Measurements from ENCODE around the gene HSPB6. TPM values are rescaled to one million over a fixed set of nuclear protein-coding genes. Genes with fewer than 3 reads are reported as not detected.
"Not testable (repeated sequence)": the region's sequence is repeated elsewhere in the genome, so short reads cannot be mapped to it uniquely, and the experiment has no call there.

HSPB6 gene
- total and polyA plus RNA-seq, 7 donors: 4.4 to 275 (median 59.4) TPM

DNA sequence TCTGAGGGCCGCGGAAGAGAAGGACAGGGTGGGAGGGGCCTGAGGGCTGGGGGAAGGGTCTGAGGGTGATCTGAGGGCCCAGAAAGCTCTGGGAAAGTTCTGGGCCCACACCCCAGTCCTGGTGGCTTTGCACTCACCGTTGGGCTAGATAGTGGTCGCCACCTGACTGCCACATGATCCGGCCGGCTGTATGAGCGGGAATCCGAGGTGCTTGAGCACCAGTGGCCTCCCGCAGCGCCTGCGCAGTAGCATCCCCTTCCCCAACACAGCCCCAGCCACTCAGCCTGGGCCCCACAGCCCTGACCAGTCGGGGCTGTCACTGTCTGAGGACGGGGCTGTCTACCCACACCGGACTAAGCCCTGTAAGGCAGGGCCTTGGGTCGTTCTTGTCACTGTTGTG is 40.8 kb upstream of the HSPB6 start:
- TF ChIP-seq EP300 (IDR thresholded peaks at IDR 0.05) (no peak), POLR2A (IDR thresholded peaks at IDR 0.05) (no peak), POLR2AphosphoS5 (IDR thresholded peaks at IDR 0.05) (no peak)
- TF ChIP-seq, protein P1, sequence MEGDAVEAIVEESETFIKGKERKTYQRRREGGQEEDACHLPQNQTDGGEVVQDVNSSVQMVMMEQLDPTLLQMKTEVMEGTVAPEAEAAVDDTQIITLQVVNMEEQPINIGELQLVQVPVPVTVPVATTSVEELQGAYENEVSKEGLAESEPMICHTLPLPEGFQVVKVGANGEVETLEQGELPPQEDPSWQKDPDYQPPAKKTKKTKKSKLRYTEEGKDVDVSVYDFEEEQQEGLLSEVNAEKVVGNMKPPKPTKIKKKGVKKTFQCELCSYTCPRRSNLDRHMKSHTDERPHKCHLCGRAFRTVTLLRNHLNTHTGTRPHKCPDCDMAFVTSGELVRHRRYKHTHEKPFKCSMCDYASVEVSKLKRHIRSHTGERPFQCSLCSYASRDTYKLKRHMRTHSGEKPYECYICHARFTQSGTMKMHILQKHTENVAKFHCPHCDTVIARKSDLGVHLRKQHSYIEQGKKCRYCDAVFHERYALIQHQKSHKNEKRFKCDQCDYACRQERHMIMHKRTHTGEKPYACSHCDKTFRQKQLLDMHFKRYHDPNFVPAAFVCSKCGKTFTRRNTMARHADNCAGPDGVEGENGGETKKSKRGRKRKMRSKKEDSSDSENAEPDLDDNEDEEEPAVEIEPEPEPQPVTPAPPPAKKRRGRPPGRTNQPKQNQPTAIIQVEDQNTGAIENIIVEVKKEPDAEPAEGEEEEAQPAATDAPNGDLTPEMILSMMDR (IDR thresholded peaks at IDR 0.05): no peak
- Histone ChIP-seq H3K4me1 (peaks cover 0 to 8% (median 0%) of the 10 kb centered on the region in 4 donors), H3K27me3 (peaks cover 0 to 48% (median 29%) of the 10 kb centered on the region in 3 donors), H3K36me3 (no peaks in the 10 kb centered on the region), H3K27ac (no peak overlapping the region), H3K4me3 (no peak overlapping the region), H3K9me3 (no peaks in the 10 kb centered on the region)
- WGBS, 2 donors: 14 to 19% methylated on average over 15 of the region's 15 CpGs
- no peak for DNase-seq
- intact Hi-C loops (cut with DNase I): no loop called here

DNA sequence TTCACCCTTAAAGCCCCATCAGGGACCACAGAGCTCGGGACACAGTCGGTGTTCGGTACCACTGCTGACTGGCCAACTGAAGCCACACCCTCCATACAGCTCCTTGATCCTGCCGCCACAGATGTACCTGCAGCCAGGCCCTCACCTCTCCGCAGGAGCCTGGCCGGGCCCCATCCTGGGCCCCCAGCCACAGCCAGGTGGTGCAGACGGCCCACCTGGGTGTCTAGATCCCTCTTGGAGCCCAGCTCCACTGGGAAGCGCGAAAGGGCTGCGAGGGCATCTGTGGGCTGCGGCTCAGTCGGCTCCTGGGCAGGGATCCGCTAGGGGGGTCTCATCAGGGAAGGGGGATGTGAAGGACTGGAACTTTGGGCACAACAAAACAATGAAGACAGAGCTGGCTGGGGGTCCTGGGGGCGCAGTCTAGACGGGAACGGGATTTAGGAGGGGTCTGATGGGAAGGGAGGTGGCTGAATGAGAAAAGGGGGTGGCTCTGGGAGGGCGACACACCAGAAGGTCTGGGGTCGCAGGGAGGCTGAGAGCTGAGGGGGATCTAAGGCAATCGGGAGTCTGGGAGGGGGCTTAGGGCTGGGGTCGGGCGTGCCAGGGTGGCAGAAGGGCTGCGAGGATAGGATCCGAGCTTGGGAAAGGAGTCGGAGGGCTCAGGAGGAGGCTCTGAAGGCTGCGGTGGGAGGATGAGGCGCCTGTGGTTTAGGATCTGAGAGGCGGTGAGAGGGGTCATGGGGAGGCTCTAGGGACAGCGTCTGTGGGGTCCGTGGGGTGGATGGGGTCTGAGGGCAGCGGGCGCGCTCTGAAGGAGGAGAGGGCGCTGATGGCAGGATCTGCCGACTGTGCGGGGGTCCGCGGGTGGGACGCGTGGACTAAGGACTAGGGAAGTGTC is 40.1 kb upstream of the HSPB6 start:
- H3K27me3 ChIP-seq: peaks cover 0 to 48% (median 29%) of the 10 kb centered on the region in 3 donors
- no peak for TF ChIP-seq POLR2AphosphoS5 (IDR thresholded peaks at IDR 0.05)
- TF ChIP-seq POLR2A (IDR thresholded peaks at IDR 0.05): no peak
- intact Hi-C loops (cut with DNase I): no loop called here
- H3K36me3 ChIP-seq: no peaks in the 10 kb centered on the region
- H3K4me3 ChIP-seq: no peak overlapping the region
- peaks cover 0 to 8% (median 0%) of the 10 kb centered on the region in 4 donors for H3K4me1 ChIP-seq
- no peak overlapping the region for H3K27ac ChIP-seq
- no peak for DNase-seq
- 24 to 29% methylated on average over 39 of the region's 39 CpGs for WGBS, 2 donors
- H3K9me3 ChIP-seq: no peaks in the 10 kb centered on the region

DNA sequence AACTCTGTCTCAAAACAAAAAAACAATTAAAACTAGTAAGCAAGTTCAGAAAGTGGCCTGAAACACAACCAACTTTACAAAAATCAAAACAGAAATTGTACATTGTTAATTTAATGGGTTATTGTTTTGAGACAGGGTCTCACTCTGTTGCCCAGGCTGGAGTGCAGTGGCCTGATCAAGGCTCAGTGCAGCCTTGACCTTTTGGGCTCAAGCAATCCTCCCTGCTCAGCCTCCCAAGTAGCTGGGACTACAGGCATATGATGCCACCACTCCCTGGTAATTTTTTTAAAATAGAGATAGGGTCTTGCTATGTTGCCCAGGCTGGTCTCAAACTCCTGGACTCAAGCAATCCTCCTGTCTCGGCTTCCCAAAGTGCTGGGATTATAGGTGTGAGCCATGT is 38.7 kb upstream of the HSPB6 start:
- H3K36me3 ChIP-seq; DNase-seq; H3K4me3 ChIP-seq; H3K4me1 ChIP-seq; H3K9me3 ChIP-seq; H3K27ac ChIP-seq; intact Hi-C loops (cut with DNase I): not testable (repeated sequence)
- 69 to 89% methylated on average over 1 of the region's 1 CpG for WGBS, 2 donors
- H3K27me3 ChIP-seq: peaks cover 0 to 48% (median 29%) of the 10 kb centered on the region in 3 donors

DNA sequence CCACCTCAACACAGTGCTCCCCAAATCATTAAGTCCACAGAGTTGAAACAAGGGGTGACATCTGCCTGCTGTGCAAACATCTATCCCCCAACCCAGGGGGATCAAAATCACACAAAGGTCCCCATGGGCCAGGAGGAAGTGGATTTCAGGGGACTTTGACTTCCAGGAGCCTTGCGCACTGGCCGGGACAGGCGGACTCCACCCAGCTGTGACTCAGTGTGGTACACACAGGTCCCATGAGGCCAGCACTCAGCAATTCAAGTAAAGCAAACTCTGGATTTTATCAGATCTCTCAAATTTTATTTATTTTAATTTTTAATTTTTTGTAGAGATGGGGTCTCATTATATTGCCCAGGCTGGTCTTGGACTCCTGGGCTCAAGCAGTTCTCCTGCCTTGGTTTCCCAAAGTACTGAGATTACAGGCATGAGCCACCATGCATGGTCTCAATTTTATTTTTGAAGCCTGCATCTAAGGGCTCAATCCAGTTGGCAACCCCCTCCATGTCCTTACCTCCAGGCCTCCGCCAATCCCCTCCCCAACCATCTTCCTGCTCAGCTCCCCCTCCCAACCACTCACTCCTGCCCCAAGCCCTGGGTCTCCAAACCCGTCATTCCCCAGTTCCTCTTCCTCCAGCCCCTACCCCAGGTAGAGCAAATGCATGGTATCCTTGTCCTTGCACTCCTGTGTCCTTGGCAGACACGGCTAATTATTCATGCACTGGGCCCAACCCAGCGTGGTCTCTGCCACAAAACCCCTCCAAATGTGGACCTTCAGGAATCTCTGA is 36.7 kb upstream of the HSPB6 start:
- Histone ChIP-seq H3K4me1 (peaks cover 0 to 8% (median 0%) of the 10 kb centered on the region in 4 donors), H3K36me3 (no peaks in the 10 kb centered on the region), H3K27ac (no peak overlapping the region), H3K9me3 (no peaks in the 10 kb centered on the region), H3K27me3 (peaks cover 0 to 35% (median 29%) of the 10 kb centered on the region in 3 donors), H3K4me3 (no peak overlapping the region)
- intact Hi-C loops (cut with DNase I): no loop called here
- 67 to 77% methylated on average over 7 of the region's 7 CpGs for WGBS, 2 donors
- no peak for DNase-seq
- TF ChIP-seq, protein P1 (IDR thresholded peaks at IDR 0.05): no peak
- TF ChIP-seq EP300 (IDR thresholded peaks at IDR 0.05) (no peak), POLR2AphosphoS5 (IDR thresholded peaks at IDR 0.05) (no peak), POLR2A (IDR thresholded peaks at IDR 0.05) (no peak)

DNA sequence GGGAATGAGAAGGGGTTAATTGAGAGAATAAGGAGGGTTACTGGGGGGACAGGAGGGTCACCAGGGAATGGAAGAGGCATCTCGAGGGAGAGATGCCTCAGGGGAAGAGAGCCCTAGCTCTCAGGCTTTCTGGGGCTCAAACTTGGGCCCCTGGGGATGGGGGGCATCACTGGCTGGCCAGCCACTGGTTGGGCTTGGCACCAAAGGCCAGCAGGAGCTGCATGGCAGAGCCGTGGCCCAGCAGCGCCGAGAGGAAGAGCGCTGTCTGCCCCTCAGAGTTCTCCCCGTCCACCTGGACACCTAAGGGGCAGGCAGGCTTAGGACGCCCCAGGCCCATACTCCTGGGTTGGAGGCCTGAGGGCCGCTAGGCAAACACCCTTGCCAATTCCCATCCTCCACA is 36.1 kb upstream of the HSPB6 start:
- WGBS, 2 donors: 80 to 83% methylated on average over 8 of the region's 8 CpGs
- TF ChIP-seq, protein P1 (IDR thresholded peaks at IDR 0.05): no peak
- no peak for TF ChIP-seq EP300 (IDR thresholded peaks at IDR 0.05)
- no peak for TF ChIP-seq POLR2AphosphoS5 (IDR thresholded peaks at IDR 0.05)
- TF ChIP-seq POLR2A (IDR thresholded peaks at IDR 0.05): no peak
- Histone ChIP-seq H3K4me3 (no peak overlapping the region), H3K9me3 (no peaks in the 10 kb centered on the region), H3K4me1 (peaks cover 0 to 8% (median 0%) of the 10 kb centered on the region in 4 donors), H3K36me3 (no peaks in the 10 kb centered on the region), H3K27ac (no peak overlapping the region), H3K27me3 (peaks cover 0 to 28% (median 22%) of the 10 kb centered on the region in 3 donors)
- DNase-seq: no peak
- intact Hi-C loops (cut with DNase I): no loop called here

Data from sigmoid colon (tissue), 7 donors.